GM12891 (cell line): ENCODE measurements around the gene C17orf78.
A peak's percentile ranks its signal among the peaks of the same experiment; 100 is the strongest.

Experiments used
- DNase-seq: peaks from one replicate; pipeline ENCODE4 v3.0.0; 2011; ENCODE audit warnings: low spot score; ENCODE audit not compliant: insufficient read length
- FAIRE-seq: peaks from 2 replicates; lab custom pipeline; 2011; peaks lifted over from hg19 to GRCh38; lab: Jason Lieb, UNC
- PAX5 ChIP-seq: IDR thresholded peaks from 2 replicates; pipeline ENCODE4 v1.6.1; 2011; ENCODE audit warnings: low read length, moderate library complexity, mild to moderate bottlenecking; ENCODE audit not compliant: insufficient read depth, severe bottlenecking
- POLR2A ChIP-seq: IDR thresholded peaks from 2 replicates; pipeline ENCODE4 v1.6.1; 2011; ENCODE audit warnings: low read depth, low read length, control low read depth
- POLR2AphosphoS5 ChIP-seq: IDR thresholded peaks from 2 replicates; pipeline ENCODE4 v1.6.1; 2011; ENCODE audit warnings: low read depth, low read length, control low read depth
- POU2F2 ChIP-seq: IDR thresholded peaks from 2 replicates; pipeline ENCODE4 v1.6.1; 2011; ENCODE audit warnings: low read depth, mild to moderate bottlenecking, control low read depth, low read length, moderate library complexity
- SPI1 ChIP-seq: IDR thresholded peaks from 2 replicates; pipeline ENCODE4 v1.6.1; 2011; ENCODE audit warnings: low read depth, low read length, control low read depth
- TAF1 ChIP-seq: IDR thresholded peaks from 2 replicates; pipeline ENCODE4 v1.6.1; 2011; ENCODE audit warnings: low read depth, low read length, control low read depth

C17orf78 gene

DNA sequence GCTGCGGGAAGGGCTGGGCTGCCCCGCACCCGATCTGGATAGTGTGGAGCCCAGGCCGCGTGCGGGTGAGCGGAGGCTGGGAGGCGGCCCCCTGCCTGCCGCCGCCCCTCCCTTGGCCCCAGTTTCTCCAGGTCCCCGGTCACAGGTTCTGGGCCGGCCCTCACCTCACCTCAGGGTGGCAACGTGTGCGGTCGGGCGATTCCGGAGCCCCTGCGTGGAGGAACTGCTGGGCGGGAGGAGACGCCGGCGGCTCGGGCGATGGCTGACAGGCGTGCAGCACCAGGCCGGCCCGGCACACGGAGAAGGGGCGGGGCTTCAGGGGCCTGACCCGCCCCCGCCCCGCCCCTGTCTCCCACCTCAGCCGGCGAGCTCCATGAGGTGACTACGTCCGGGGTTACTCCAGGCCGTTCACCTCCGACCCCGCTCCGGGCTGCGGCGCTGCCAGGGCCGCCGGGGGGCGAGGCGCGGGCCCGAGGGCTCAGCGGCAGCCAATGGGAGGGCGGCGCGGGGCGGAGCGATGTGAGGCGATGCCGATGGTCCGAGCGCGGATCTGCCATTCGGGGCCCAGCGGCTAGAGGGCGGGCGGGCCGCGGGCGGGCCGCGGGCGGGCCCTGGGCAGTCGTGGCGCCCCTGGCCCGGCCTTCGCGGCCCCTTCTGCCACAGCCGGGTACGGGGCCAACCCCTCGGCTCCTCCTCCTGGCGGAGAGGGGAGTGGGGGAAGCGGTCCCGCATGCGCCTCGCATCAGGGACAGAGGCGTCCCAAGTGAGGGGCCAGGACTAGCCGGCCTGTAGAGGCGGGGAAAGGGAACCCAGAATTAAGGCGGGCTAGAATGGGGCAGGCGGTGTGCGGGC is 16.7 kb upstream of the C17orf78 start:
- TF ChIP-seq PAX5 (no peak), SPI1 (no peak), TAF1 (peak; percentile 16; the same call in 1 of the 2 replicates), POU2F2 (no peak), POLR2AphosphoS5 (no peak), POLR2A (peak; percentile 39; the same call in 1 of the 2 replicates)

DNA sequence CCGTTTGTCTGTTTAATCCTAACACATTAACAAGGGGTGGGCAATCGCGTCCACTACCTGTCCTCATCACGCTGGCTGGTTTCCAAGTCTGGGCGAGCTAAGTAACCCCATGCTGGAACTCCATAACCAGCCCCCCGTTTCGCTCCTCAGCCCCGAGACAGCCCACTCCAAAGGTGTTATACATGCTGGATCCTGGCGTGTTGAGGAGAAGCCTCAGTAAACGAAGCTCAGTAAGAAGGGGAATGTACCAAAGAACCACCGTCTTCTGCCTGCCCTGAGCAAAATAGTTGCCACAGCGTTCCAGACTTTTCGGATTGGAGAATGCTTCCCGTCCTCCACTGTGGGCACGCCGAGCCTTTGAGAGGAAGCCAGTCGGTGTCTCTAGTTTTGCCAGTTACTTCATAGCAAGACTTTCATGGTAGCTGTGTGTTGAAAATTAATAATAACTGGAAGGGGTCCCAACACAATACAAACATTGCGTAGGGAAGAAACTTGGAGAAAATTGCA is 16.1 kb upstream of the C17orf78 start:
- no peak for FAIRE-seq
- no peak for DNase-seq
- TF ChIP-seq PAX5 (no peak), POLR2AphosphoS5 (no peak), TAF1 (no peak), SPI1 (no peak), POU2F2 (no peak), POLR2A (no peak)

More for the DNA sequence above, 16.7 kb upstream of the C17orf78 start:
- DNase-seq (peak; percentile 98), FAIRE-seq (no peak)

DNA sequence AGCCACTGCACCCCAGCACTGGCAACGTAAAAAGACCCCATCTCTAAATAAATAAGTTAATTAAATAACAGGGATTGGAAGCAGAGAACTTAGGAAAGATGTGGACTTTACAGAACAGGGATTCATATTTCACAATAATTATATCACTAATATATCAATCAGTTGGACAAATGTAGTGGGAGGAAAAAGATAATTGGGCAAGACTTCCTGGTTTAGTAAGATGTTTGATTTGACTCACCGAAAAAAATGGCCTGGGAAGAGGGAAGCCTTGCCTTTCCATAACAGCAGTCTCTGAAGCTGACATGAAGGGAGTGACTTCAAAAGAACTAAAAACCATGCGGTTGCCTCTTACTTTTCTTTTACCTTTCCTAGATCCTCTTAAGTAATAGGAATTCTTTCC is 15.2 kb upstream of the C17orf78 start:
- DNase-seq (no peak), FAIRE-seq (no peak)
- TF ChIP-seq POLR2AphosphoS5 (no peak), POU2F2 (no peak), PAX5 (no peak), TAF1 (no peak), POLR2A (no peak), SPI1 (no peak)

DNA sequence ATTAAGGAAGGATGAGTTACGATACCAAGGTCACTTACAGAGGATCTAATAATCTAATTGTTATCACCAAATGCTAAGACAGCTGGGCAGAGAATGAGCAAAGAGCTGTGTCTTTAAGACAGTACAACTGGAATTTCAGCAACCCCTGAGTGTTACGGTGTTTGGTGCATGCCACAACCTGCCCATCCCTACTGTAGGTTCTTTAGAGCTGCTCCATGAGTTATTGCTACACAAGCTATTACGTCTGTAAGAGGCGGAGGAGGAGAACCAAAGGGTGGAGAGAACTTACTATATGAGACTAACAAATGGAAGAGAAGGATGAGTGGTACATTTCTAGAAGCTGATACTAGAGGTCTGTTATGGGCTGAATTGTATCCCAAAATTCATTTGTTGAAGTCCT is 14.2 kb upstream of the C17orf78 start:
- DNase-seq = no peak
- no peak for FAIRE-seq
- TF ChIP-seq POLR2A (no peak), TAF1 (no peak), POLR2AphosphoS5 (no peak), PAX5 (no peak), SPI1 (no peak), POU2F2 (no peak)

DNA sequence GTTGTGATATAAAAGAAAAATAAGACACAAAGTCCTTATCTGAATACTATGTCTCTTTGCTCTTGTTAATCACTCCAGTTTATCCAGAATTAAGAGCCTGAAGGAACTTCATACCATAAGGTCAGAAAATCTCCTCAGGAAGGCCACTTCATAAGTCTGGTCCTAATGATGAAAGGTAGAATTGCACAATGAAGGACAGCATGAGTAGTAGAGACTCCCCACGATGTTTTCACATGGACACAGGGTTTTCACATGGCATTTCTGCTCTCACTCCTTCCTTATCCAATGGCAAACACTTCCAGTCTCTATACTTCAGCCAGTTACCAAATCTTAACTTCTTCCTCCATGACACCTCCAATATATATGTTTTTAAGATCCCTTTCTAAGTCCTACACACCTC is 10.2 kb upstream of the C17orf78 start:
- TF ChIP-seq POLR2AphosphoS5 = no peak
- no peak for TF ChIP-seq SPI1
- TF ChIP-seq POLR2A = no peak
- no peak for TF ChIP-seq POU2F2
- FAIRE-seq (no peak), DNase-seq (no peak)

DNA sequence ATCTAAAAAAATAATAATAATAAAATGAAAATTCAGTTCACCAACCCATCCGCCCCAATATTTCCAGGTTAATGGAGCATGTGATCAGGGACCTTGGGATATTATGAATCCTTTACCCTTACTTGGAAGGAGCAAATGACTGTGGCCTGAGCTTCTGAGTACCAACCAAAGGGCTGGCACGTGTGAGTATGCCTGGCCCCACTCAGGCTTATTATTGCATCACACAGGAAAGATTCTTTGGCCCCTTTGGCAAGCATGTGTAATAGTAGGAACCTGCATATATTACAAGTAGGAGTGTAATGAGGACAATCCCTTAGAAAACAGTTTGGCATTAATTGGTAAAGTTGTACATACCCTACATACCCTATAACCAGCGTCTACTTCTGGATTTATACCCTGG is 7.2 kb upstream of the C17orf78 start:
- DNase-seq (no peak), FAIRE-seq (no peak)
- TF ChIP-seq TAF1 = no peak
- no peak for TF ChIP-seq POLR2AphosphoS5
- TF ChIP-seq POLR2A = no peak
- no peak for TF ChIP-seq SPI1
- no peak for TF ChIP-seq PAX5
- no peak for TF ChIP-seq POU2F2

DNA sequence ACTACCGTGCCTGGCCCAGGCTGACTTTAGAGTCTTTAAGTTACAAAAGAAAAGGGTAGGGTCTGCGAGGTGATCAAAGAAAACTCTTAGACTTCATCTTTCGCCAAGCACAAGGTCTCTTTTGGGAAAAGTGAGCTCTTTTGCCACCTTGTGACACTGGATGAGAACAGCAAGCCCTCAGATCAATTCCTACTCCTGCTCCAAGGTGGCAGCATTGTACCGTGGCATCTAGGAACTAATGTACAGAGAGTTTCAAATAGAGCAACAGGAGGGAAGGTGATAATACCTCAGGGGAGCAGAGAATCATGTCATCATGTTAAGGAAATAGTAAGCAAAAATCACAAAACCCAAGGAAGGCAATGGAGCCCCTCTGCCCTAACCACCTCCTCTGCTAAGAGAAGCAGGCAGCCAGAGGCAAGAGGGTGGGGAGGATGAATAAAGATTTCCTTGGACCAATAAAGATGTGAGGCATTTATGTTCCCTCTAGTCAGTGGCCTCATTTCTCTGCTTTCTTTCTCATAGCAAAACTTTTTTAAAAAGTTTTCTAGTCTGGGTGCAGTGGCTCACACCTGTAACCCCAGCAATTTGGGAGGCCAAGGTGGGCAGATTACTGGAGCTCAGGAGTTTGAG is 2.1 kb upstream of the C17orf78 start:
- TF ChIP-seq PAX5 (no peak), SPI1 (no peak), POLR2A (no peak), TAF1 (no peak), POU2F2 (no peak), POLR2AphosphoS5 (no peak)
- FAIRE-seq = no peak

DNA sequence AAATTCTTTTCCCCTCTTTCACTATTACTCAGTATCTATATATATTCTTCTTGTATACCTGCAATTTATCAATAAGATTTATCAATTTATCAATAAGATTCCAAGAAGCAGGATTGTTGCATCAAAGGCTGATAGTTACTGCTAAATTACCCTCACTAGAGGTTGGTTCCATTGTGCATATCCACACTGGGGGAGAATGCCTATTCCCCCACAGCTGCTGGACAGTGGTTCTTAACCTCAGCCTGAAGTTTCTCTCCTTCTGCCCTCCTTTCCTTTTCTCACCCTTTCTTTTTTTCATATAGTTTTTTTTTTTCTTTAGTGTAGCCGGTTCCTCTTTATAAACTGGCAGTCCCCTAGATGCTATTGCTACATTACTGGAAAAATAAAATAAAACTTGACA is 6.3 kb downstream of the C17orf78 start:
- FAIRE-seq = no peak
- TF ChIP-seq POLR2A = no peak
- no peak for TF ChIP-seq TAF1
- no peak for TF ChIP-seq POU2F2
- no peak for TF ChIP-seq SPI1
- TF ChIP-seq POLR2AphosphoS5 = no peak
- no peak for TF ChIP-seq PAX5
- DNase-seq = no peak

More for the DNA sequence above, 2.1 kb upstream of the C17orf78 start:
- DNase-seq = no peak

DNA sequence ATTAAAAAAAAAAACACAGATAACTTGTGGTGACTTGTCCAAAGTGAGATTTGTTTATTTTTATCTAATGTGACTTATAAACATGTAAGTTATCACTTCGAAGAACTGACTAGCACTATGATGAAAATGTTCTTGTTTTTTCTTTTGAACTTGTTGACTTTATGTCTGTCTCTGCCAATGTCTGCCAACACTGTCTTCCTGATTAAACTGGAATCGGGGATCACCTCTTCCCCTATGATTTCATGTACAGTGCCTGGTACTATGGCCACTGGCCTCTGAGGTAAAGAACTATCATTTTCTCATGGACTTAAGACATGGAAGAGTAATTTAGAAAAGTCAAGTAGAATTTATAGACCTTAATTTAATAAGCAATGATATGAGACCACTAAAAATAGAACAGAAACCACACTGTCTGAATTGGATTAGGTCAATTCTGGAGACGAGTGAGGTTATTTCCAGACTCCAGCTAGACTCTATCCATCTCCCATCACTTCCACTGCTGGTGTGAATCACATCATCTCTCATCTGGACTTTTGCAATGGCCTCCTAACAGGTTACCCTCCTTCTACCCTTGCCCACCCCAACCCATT is 8.9 kb downstream of the C17orf78 start:
- no peak for FAIRE-seq
- TF ChIP-seq PAX5 = no peak
- no peak for TF ChIP-seq SPI1
- no peak for TF ChIP-seq POLR2A
- TF ChIP-seq TAF1 = no peak
- no peak for TF ChIP-seq POU2F2
- no peak for TF ChIP-seq POLR2AphosphoS5
- DNase-seq = no peak

DNA sequence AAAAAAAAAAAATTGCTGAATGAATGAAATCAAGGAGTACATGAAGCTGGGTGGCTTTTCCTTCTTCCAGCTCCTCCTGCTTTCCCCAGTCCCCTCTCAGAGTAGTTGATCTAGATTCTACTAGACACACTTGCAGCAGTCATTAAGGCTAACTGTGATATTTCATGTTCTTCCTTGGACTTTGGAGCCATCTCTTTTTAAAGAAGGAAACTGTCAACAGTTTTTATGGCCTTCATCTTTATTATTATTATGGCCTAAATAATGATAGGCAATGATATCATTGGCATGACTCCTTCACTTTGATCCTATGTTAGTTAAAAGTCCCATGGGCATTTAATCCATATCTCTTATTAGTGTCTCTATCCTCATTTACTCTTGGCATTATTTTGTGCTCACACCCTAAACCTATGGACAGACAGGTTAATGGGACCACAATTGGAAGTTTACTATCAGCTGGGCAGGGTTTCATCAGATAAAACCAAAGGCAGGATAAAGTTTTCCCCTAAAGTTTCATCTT is 9.7 kb downstream of the C17orf78 start:
- no peak for FAIRE-seq
- TF ChIP-seq POLR2AphosphoS5 (no peak), TAF1 (no peak), POLR2A (no peak), PAX5 (no peak), POU2F2 (no peak), SPI1 (no peak)
- no peak for DNase-seq
